ENCODE measurements around the gene ELOB.

The ELOB gene

DNA sequence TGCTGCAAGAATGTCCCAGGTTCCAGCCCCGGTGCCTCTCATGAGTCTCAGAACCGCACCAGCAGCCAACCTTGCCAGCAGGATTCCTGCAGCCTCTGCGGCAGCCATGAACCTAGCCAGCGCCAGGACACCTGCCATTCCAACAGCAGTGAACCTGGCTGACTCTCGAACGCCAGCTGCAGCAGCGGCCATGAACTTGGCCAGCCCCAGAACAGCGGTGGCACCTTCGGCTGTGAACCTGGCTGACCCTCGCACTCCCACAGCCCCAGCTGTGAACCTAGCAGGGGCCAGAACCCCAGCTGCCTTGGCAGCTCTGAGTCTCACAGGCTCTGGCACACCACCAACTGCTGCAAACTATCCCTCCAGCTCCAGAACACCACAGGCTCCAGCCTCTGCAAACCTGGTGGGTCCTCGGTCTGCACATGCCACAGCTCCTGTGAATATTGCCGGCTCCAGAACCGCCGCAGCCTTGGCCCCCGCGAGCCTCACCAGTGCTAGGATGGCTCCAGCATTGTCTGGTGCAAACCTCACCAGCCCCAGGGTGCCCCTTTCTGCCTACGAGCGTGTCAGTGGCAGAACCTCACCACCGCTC is 9.8 kb downstream of the ELOB start:
- no peak for DNase-seq

DNA sequence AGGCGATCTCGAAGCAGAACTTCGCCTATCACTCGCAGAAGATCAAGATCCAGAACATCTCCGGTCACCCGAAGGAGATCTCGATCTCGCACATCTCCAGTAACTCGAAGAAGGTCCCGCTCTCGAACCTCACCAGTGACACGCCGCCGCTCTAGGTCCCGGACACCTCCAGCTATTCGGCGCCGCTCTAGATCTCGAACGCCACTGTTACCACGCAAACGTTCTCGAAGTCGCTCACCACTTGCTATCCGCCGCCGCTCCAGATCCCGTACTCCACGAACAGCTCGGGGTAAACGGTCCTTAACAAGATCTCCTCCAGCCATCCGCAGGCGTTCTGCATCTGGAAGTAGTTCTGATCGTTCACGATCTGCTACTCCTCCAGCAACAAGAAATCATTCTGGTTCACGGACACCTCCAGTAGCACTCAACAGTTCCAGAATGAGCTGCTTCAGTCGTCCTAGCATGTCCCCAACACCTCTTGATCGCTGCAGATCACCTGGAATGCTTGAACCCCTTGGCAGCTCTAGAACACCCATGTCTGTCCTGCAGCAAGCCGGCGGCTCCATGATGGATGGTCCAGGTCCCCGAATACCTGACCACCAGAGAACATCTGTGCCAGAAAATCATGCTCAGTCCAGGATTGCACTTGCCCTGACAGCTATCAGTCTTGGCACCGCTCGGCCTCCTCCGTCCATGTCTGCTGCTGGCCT is 10.5 kb downstream of the ELOB start:
- no peak for DNase-seq

DNA sequence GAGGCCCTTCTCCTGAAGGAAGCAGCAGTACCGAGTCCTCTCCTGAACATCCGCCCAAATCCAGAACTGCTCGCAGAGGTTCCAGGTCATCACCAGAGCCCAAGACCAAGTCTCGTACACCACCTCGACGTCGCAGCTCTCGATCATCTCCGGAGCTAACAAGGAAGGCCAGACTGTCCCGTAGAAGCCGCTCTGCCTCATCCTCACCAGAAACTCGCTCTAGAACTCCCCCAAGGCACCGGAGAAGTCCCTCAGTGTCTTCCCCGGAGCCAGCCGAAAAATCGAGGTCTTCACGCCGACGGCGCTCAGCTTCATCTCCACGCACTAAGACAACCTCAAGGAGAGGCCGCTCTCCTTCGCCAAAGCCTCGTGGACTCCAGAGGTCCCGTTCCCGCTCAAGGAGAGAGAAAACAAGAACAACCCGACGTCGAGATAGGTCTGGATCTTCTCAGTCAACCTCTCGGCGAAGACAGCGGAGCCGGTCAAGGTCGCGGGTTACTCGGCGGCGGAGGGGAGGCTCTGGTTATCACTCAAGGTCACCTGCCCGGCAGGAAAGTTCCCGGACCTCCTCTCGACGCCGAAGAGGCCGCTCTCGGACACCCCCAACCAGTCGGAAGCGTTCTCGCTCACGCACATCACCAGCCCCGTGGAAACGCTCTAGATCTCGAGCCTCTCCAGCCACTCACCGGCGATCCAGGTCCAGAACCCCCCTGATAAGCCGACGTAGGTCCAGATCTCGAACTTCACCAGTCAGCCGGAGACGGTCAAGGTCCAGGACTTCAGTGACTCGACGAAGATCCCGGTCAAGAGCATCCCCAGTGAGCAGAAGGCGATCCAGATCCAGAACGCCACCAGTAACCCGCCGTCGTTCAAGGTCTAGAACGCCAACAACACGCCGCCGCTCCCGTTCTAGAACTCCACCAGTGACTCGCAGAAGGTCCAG is 11.3 kb downstream of the ELOB start:
- no peak for DNase-seq

DNA sequence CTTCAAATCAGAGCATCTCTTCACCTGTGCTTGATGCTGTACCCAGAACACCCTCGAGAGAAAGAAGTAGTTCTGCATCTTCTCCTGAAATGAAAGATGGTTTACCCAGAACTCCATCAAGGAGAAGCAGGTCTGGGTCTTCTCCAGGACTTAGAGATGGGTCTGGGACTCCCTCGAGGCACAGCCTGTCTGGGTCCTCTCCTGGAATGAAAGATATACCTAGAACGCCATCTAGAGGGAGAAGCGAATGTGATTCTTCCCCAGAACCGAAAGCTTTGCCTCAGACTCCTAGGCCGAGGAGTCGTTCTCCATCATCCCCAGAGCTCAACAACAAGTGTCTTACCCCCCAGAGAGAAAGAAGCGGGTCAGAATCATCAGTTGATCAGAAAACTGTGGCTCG is 12.4 kb downstream of the ELOB start:
- no peak for DNase-seq

DNA sequence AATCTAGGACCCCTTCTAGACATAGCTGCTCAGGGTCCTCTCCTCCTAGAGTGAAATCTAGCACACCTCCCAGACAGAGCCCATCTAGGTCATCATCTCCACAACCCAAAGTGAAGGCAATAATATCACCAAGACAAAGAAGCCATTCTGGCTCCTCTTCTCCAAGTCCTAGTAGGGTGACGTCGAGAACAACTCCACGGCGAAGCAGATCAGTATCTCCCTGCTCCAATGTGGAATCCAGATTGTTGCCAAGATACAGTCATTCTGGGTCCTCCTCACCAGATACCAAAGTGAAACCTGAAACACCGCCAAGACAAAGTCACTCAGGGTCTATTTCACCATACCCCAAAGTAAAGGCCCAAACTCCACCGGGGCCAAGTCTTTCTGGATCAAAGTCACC is 13.9 kb downstream of the ELOB start:
- no peak for DNase-seq

DNA sequence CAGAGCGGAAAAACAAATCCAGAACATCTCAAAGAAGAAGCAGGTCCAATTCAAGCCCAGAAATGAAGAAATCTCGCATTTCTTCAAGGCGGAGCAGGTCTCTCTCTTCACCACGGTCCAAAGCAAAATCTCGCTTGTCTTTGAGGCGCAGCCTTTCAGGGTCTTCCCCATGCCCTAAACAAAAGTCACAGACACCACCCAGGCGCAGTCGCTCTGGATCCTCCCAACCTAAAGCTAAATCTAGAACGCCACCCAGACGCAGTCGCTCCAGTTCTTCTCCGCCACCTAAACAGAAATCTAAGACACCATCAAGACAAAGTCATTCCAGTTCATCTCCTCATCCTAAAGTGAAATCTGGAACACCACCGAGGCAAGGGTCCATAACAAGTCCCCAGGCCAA is 14.4 kb downstream of the ELOB start:
- DNase-seq = no peak

DNA sequence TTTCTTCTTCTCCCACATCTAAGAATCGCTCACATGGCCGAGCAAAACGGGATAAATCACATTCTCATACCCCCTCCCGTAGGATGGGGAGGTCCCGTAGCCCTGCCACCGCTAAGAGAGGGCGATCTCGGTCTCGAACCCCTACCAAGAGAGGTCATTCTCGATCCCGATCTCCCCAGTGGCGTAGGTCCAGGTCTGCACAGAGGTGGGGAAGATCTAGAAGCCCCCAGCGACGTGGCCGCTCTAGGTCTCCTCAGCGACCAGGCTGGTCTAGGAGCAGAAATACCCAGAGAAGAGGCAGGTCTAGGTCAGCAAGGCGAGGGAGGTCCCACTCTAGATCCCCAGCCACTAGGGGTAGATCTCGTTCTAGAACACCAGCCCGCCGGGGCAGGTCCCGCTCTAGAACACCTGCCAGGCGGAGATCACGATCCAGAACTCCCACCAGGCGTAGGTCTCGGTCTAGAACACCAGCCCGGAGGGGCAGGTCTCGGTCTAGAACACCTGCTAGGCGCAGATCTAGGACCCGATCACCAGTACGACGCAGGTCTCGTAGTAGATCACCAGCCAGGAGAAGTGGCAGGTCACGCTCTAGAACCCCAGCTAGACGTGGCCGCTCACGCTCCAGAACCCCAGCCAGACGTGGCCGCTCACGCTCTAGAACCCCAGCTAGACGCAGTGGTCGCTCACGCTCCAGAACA is 15.0 kb downstream of the ELOB start:
- DNase-seq = no peak

DNA sequence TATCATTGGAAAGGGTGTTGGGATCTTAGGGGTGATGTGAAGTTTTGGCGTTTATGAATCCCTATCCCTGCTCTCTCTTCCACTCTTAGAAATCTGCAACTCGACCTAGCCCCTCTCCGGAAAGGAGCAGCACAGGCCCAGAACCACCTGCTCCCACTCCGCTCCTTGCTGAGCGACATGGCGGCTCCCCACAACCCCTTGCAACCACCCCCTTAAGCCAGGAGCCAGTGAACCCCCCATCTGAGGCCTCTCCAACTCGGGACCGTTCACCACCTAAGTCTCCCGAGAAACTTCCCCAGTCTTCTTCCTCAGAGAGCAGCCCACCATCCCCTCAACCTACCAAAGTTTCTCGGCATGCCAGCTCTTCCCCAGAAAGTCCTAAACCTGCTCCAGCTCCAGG is 15.6 kb downstream of the ELOB start:
- DNase-seq = no peak

DNA sequence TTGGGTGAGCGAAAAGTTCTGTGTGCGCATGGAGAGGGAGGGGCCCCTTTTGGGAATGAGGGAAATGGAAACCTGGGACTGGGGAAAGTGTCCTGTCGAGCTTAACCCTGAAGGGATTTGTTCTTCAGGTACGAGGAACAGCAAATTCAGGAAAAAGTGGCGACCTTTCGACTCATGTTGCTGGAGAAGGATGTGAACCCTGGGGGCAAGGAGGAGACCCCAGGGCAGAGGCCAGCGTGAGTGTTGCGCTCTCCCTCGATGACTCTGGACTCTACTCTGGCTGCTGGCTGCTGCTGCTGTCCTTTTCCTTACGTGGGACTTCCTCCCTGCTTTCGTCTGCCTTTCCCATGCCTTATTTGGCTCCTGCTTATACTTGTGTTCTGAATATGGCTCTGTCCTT is 19.7 kb downstream of the ELOB start:
- DNase-seq = no peak

DNA sequence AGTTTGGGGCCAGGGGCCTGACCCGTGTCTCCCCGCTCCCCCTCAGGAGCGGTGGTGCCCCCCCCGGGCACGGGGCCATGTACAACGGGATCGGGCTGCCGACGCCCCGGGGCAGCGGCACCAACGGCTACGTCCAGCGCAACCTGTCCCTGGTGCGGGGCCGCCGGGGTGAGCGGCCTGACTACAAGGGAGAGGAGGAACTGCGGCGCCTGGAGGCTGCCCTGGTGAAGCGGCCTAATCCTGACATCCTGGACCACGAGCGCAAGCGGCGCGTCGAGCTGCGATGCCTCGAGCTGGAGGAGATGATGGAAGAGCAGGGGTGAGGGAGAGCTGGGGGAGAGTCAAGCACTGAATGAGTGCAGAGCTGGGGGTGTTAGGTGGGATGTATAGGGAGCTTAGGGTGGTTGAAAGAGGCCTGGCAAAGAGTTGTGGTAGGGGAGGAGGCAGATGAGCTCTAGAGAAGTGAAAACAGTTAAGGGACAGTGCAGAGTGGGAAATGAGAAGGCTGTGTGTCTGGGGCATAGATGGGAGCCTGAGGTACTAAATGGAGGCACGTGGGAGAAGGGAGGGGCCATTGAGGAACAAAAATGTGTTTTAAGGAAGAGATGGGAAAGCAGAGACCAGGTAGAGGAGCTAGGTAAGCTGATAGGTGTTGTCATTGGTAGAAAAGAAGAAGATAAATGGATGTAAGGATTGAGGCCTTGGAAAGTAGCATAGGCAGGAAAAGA is 20.6 kb downstream of the ELOB start:
- no peak for DNase-seq

DNA sequence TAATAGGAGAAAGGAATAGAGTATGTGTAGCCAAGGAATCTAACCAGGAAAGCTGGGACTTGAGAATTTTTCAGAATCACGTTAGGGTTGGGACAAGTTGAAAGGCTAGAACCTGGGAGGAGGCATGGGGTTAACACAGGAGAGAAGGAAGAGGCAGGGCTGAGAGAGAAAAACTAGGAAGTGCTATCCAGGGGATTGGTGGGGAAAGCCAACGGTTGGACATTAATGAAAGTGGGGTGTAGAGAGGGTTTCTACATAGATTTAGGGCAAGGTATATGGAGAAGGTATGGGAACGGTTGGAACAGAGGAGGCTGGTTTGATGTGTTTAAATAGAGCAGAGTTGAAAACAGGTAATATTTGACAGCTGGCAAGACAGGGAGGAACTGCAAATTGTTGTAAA is 21.9 kb downstream of the ELOB start:
- DNase-seq = no peak

DNA sequence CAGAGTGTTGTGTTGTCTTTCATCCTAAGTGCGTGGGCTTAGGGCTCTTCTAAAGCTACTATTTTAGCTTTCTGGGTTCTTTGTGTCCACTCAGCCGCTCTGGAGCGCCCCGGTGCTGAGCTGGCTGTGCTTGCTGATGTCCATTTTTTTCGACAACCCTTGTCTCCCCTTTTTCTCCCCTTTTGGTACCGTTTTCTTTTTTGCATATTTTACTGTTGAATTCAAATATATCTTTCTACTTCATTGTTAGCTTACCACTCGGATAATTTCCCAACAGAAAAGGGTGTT is 23.4 kb downstream of the ELOB start:
- no peak for DNase-seq

DNA sequence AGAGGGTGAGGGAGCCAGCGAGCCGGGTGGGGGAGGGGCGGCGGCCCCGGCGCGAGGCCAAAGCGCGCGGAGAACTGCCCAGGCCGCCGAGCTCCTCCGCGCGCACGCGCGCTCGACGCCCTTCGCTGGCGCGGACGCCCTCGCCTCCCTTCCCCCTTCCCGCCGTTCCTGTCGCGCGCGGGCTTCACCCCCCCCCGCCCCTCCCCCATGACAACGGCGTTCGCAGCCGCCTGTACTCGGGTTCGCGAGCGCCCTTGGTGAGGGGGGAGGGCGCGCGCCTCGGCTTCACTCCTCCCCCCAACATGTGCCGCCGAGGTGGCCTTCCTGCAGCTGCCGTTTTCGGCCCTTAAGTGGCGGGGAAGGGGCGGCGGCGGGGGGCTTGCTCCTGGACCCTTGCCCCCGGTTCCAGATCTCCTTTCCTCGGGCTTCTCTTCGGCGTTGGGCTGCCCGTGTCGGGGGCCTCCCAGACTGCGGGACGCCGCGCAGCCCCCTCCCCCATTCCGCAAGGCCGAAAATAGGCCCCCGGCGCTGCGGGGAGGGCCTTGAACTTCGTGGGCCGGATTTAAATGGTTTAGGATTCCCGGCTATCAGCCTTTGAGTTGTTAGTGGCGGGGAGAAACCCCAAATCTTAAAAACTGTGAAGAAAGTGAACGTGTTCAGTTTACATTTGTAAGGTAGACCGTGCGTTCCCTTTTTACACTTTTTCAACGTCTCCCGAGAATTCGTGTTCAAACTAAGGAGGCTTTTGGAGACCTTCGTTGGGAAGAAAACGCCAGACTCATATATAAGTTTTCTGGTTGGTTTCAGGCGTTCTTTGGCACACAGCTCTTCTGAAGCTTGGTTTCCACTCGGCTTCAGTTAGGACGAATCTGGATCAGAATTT is 24.0 kb downstream of the ELOB start:
- DNase-seq = peak; percentile 59

DNA sequence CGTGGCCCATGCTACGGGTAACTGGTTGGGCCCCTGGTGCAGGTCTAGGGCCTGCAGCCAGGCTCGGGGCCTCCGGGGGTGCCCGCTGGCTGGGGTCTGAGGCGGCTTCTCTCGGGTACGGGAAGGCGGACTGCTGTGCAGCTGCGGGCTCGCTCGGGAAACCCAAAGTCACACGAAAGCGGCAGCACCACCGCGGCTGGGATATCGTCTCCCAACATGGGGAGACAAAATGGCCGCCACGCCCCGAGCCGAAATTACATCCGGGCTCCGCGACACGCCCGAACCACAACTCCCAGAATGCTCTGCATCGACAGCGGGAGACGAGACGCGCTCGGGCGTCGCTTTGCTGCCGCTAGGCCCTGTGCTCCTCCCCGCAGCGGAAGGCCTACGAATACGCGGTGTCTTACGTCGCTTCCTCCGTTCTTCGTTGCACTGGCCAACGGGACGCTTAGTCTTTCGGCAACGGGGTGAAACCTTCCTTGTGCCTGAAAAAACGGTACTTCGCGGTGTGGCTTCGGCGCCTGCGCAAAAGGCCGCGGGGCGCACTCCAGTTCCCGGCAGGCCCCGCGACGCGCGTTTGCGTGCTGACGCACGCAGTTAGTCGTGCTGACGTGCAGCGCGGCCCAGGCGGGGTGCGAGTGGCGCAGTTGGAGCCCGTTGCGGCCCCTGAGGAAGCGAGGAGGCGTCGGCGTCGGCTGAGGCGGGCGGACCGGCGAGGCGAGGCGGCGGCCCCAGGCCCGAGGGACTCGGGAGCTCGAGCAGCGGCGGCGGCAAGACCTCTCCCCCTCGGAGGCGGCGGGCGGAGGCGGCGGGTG is 24.8 kb downstream of the ELOB start, which contains the start of gene SRRM2:
TSS of gene SRRM2 (plus strand) at position 604 of the 815 bp plus-strand sequence. CDS start 3,727 bp downstream, outside the sequence.
- peak; percentile 94 for DNase-seq

DNA sequence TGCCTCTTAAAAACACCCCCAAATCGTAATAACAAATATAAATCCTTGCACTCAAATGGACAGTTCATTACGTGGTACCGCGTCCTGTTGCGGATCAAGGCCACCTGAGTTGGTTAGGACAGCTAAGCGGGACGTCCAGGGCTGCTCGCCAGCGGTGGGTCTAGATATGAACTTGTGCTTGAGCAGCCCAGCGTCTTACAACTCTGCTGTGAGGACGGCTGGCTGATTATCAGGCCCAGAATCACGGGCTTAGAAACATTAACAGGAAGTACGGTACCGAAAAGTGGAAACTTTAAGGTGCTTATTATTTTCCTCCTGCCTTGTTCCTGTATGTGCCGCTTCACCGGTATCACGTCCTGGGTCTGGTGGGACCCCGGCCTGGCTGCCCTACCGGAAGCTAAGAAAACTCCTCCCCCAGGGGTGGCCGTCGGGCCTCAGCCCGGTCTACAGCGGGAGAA is 25.5 kb downstream of the ELOB start:
- DNase-seq = peak; percentile 76

DNA sequence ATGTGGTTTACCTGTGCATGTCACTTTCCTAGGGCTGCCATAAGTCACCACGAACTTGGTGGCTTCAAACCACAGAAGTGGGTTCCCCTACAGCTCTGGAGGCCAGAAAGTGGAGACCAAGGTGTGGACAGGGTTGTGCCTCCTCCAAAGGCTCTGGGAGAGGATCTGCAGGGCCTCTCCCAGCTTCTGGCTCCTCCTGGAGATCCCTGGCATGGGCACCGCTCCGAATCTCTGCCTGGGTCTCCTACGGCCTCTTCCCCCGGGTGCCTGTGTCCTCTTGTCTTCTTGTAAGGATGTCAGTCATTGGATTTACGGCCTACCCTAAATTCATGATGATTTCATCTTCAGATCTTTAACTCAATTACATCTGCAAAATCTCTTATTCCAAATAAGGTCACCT is 27.1 kb downstream of the ELOB start:
- DNase-seq = no peak

DNA sequence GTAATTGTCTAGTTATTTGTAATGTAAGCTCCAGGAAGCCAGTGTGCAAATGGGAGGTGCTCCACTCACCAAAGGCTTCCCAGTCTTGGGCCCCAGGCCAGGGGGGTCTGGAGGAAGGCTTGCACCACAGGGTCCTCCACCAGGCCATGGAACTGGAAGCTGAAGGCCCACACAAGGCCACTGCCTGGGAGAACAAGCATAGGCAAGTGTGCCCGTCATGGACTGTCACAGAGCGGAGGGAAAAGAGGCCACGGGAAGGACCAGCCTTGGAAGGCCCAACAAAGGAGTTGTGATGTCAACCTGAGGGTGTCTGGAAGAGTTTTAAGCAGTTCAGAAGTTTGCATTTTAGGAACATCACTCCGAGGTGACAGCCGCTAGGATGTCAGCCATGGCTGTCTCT is 27.6 kb downstream of the ELOB start:
- DNase-seq = no peak

DNA sequence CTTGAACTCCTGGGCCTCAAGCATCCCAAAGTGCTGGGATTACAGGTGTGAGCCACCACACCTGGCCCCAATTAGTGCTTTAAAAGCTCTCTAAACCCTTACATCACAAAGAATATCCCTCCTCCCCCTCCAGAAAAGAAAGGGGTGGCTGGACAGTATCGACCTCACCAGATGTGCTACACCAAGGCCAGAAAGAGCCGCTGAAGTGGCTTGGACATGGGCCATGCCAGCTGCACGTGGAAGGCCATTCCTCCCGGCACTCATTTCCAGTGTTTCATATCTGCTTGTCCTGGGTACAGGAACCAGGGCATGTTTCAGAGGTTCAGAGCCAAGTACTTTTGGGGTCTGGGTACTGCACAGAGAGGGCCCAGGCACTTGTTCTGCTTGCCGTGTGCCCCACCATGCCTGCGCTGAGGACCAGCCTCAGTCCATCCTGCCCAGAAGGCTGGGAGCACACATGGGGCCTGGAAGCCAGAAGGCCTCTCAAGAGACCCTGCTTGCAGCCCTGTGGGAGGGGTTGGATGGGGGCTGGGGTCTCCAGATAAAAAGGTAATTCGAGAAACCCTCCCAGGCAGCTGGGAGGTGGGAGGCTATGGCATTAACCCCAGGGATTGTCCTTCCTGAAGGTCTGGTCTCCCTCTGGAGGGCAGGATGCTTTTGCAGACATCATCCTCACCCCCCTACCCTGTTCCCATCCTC is 28.2 kb downstream of the ELOB start:
- peak; percentile 13 for DNase-seq

DNA sequence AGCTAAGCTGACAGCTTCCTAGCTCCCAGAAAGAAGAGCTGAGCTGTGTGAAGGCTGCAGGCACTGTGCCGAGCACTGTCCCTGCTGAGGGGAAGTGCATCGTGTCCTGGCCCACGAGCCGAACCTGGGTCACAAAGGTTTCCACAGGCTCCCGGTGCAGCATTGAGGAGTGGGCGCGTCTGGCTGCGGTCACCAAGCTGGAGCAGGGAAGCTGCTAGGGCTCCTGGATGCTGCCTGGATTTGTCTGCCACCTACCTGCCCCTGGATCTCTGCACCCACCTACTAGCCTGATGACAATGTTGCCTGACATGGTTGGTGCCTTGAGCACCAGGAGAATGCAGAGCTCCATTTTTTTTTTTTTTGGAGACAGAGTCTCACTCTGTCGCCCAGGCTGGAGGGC is 31.1 kb downstream of the ELOB start:
- DNase-seq = no peak

All from DMS79 treated with DMSO at 0.1 percent for 48 hours (cell line).